GM21526 (cell line): ENCODE measurements around the gene IWS1.

Source experiments
- ATAC-seq: cut with Tn5 transposase; IDR thresholded peaks from one replicate; pipeline ENCODE4 v1.9.1; 2021; ENCODE audit warnings: moderate library complexity; ENCODE audit not compliant: unreplicated experiment, low FRiP score

Gene IWS1

GRCh38 chr2:127506510-127506909, 19.8 kb downstream of the IWS1 start:
- no peak for ATAC-seq

- no peak for ATAC-seq
Measured at GRCh38 chr2:127504552-127505430, 21.5 kb downstream of the IWS1 start.

DNA sequence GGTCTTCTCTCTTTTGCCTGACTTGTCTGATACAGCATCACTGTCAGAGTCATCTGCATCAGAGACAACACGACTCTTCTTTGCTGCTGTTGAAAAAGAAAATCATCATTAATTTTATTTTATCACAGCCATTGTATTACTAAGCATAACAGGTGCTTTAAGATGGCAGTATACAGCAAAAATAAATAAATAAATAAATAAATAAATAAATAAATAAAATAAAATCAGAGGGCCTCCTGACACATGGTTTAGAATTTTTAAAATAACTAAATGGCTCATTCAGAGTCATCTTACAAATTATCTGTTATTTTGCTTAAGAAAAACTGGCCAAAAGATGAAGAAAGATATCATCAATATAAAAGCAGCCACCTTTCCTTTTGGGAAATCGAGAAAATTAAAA, 22.8 kb downstream of the IWS1 start:
- ATAC-seq, result no peak

DNA sequence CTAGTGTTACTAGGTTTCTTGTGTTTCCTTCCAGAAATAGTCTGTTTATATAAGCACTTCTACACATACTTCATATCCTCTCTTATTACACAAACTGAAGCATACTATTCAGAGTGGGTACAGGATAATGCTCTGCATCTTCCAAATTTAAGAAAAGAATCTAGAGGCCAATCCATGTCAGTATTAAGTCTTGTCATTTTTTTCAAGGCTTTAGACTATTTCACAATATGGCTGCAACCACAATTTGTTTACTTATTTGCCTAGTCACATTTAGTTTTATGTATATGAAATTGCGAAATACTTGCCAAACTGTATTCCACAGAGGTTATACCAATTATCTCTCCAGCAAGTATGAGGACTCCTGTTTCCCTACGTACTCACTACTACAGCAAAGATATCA, 27.9 kb downstream of the IWS1 start:
- ATAC-seq, result no peak

GRCh38 chr2:127490283-127490682, 36.0 kb downstream of the IWS1 start:
- ATAC-seq, result no peak

GRCh38 chr2:127486247-127487058, 39.8 kb downstream of the IWS1 start:
- no peak for ATAC-seq

GRCh38 chr2:127485694-127486071, 40.6 kb downstream of the IWS1 start:
- ATAC-seq, result no peak

DNA sequence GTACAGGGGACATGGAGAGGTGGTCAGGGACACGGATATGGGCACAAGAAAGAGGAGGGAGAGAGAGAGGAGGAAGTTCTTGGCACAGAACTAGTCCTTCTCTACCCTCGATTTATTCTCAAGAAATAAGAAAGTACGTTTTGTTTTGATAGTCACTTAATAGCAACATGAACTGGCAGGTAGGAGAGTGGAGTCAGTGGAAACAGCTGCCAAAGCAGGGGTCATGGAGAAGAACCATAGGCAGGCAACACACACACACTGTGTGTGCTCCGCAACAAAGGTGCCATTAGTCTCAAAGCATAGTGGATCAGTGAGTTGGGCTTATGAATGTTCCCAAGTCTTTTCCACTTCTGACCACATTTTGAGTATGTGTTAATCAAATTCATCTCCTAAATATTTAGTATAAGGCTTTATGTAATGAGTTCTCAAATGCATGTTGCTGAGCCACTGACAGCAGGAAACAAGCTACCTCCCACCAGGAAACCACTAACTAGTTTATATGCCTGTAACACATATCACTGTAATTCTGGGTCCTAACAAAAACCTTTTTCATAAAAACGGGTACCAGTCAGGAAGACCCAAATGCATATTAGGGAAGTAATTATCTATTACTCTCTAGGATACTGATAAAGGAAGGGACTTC, 41.1 kb downstream of the IWS1 start:
- no peak for ATAC-seq

DNA sequence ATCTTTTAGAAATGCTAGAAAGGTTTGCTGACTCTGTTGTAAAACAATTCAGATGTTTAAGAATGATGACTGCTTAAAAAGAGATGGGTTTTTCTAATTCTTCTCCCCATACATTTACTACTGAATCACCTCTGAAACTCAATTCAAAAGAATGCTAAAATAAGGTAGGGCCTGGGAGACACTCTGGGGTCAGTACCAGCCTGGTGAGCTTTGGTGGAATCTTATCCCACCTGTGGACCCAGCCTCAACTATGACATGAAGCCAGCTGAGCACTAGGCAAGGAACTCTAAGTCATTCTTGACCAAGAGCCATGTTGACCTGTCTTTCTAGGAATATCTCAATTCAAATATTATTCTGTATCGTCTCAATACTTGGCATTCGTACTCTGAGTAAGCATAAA, 44.3 kb downstream of the IWS1 start:
- no peak for ATAC-seq

DNA sequence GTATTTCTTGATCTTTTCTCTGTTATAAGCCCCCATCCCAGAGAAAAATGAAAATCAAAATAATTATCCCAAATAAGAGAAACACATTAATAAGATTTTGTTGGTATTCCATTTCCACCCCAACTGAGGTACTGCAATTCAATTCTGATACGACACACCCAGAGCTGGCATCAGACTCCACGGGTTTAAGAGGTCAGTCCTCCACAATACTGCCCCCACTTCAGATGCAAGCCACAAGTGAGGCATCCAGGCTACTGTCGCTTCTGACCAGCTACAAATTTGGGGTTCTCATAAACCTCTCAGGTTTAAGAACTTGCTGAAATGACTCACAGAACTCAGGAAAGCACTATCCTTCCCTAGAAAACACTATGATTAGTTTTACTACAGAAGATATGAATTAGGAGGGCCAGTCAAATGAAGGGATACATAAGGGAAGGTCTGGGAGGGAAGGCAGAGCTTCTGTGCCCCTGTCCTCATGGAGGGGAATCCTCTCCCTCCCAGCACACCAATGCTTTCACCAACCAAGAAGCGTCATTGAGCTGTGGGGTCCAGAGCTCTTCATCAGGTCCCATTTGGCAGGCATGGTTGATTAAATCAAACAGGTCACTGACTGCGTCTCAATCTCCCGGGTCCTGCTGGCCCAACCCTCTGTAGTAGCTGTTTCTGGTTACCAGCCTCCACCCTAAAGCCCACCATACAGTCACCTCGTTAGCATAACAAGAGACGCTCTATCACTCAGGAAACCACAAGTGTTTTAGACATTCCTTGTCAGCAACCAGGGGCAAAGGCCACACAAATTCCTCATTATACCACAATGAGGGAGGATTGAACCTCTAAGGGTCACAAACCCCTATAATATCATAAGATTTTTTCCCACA, 46.2 kb downstream of the IWS1 start:
- no peak for ATAC-seq

DNA sequence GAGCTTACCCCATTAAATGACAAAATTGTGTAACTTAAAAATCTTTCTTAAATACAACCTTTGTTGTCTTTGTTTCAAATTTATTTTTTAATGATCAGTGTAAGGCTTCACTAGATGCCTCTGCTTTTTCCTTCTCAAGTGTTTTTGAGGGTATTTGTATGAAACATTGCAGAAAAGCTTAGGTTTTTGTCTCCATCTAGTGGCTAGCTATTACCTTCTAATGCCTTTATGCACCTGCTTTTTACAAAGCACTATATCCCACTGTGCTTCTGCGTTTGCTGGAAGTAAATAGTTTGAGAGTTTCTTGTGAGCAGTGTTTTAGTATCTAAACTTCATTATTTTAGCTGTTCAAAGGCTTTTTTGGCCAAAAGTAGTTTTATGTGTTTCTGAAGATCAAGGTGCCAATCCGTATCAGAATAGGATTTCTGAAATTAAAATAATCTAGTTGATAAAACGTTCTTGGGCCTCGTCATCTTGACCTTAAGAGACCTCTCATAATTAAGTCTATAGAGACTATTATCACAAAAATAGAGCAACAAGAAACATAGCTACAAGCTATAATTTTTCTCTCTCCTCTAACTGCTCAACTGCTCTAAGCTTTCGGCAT, 47.0 kb downstream of the IWS1 start:
- no peak for ATAC-seq

- no peak for ATAC-seq
Measured at GRCh38 chr2:127475788-127476187, 50.5 kb downstream of the IWS1 start.

DNA sequence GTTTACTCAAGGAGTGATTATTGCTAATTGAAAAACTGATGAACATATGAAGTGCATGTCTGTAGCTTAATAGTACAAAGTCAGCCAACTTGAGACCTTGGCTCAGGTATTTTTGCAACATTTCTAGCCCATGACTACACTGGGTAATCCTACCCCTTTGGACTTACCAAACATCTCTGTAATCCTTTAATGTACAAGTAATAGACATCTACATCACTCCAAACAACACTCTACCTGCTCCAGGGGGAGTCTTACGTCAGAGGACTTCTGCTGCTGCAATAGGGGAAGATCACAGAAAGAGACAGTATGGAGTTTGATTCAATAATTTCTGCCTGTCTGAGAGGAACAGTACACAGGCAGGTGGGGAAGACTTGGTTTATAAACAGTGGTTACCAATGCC, 54.0 kb downstream of the IWS1 start:
- no peak for ATAC-seq

DNA sequence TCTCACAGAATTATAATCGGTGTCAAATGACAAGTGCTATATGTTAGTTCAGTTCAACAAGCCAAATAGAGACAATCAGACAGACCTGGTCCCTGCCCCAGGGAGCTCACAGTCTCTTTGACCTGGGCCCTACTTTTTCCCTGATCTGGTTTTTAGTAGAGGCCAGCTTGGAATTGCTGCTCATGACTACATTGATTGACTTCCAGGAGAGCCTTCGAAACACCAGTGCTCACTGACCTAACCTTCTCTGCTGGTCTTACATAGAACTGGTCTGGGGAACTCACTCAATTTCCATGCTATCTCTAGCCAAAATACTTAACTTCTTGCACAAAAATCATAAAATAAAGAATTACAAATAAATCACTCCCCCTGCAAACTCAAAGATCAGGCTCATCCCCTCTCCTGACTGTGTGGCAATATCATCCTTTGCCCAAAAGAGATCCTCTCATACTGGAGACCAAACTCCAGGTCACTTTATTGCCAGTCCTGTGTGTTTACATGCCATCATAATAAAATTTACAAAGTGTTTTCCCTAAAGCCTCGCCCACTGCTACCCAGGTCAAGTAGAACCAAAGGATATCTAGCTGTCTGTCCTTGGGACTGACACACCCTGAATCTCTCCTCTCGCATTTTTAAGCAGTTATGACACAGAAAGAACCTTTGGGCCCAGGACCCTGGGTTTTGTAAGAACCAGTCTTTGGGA, 54.9 kb downstream of the IWS1 start:
- ATAC-seq, result no peak

- no peak for ATAC-seq
Measured at GRCh38 chr2:127469974-127470373, 56.3 kb downstream of the IWS1 start.

DNA sequence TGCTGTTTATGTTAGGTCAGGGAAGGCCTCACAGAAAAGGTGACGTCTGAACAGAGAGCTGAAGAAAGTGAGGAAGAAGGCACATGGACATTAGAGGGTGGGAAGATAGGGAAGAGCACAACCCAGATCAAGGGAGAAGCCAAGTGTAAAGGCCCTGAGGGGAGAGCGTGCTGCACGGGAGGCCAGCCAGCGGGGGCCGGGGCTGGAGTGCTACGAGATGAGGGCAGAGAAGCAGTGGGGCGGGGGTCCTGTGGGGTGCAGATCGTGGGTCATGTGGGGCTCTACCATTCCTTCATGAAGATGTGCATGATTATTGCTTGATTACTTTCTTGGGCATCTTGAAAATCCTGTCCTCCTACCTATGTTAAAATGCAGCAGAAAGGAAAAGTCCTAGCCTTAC, 57.2 kb downstream of the IWS1 start:
- ATAC-seq, result no peak

DNA sequence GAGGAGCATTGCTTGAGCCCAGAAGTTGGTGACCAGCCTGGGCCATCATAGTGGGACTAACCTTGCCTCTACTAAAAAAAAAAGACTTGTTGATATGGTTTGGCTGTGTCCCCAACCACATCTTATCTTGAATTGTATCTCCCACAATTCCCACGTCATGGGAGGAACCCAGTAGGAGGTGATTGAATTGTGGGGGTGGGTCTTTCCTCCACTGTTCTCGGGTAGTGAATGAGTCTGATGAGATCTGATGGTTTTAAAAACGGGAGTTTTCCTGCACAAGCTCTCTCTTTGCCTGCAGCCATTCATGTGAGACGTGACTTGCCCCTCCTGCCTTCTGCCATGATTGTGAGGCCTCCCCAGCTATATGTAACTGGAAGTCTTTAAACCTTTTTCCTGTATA, 61.0 kb downstream of the IWS1 start:
- no peak for ATAC-seq

- no peak for ATAC-seq
Measured at GRCh38 chr2:127464470-127465257, 61.6 kb downstream of the IWS1 start.
